Measurements from ENCODE around the gene GHSR.

The GHSR gene

DNA sequence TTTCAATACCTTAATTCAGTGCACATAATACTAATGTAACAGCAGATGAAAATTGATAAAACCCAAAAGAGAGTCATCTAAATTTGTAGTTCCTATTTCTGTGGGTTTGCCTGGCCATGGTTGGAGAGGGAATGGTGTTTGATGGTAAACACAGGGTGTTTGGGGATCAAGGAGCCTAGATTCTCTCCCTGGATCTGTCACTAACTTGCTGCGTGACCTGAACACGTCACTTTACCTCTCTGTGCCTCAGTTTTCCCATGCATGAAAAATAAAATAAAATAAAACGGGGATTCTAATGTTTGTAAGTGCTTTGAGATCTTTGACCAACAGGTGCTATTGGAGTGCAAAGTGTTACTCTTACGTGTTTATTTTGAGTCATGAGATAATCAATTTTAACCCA, 49.8 kb downstream of the GHSR start:
- Histone ChIP-seq H3K27ac (ENCODE audit: low read length) (no peak overlapping the region), H3K9ac (ENCODE audit: low read depth, low read length) (no peak overlapping the region), H3K36me3 (ENCODE audit: insufficient read depth, low read length) (no peaks in the 10 kb centered on the region), H3K4me2 (ENCODE audit: insufficient read depth, low read length) (no peak overlapping the region), H2AFZ (ENCODE audit: low read depth, low read length) (no peak overlapping the region), H3K4me1 (ENCODE audit: insufficient read depth, low read length) (no peaks in the 10 kb centered on the region), H3K27me3 (ENCODE audit: insufficient read depth, low read length, poor library complexity) (no peaks in the 10 kb centered on the region), H3K9me3 (ENCODE audit: insufficient read depth, low read length, severe bottlenecking) (no peaks in the 10 kb centered on the region), H3K79me2 (ENCODE audit: insufficient read depth, low read length) (no peaks in the 10 kb centered on the region), H3K4me3 (ENCODE audit: low read depth in 1 of 2, low read length in 2 of 2) (no peak overlapping the region), H4K20me1 (ENCODE audit: insufficient read depth, low read length) (no peaks in the 10 kb centered on the region)
- DNase-seq (no peak), ATAC-seq (ENCODE audit: insufficient read depth, low read depth) (no peak)
- no peak for TF ChIP-seq EZH2 (IDR thresholded peaks at IDR 0.05; ENCODE audit: borderline replicate concordance, low read depth, low read length, severe bottlenecking)

DNA sequence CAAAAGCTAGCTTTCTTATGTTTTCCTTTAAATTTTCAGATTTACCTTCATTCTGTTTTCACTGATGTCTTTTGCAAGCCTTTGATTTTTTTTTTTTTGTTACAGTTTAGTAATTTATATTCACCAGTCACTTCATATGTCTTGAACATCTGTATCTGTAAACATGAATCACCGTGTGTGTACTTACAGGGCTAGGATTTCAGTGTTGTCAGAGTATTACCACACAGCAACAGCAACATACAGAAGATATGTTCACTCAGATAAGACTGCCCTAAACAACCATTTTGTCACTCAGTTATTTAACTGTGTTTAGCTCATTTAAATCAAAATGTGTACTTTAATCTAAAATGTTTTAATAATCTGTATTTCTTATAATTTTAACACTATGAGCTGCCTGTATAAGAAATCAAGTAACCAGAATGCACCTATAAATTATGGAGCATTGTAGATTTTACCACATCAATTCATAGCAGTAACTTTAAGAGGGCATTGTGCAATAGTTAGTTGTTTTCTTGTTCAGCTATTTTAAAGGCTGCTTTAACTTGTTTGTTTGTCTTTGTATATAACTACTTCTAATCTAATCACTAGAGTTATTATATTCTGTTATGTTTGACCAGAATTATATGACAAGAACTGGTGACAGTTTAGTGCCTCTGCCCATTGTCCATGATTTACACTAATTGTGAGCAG, 50.4 kb downstream of the GHSR start:
- Histone ChIP-seq H3K27ac (ENCODE audit: low read length) (no peak overlapping the region), H3K9me3 (ENCODE audit: insufficient read depth, low read length, severe bottlenecking) (no peaks in the 10 kb centered on the region), H3K4me2 (ENCODE audit: insufficient read depth, low read length) (no peak overlapping the region), H4K20me1 (ENCODE audit: insufficient read depth, low read length) (no peaks in the 10 kb centered on the region), H3K4me1 (ENCODE audit: insufficient read depth, low read length) (no peaks in the 10 kb centered on the region), H3K36me3 (ENCODE audit: insufficient read depth, low read length) (no peaks in the 10 kb centered on the region), H3K4me3 (ENCODE audit: low read depth in 1 of 2, low read length in 2 of 2) (no peak overlapping the region), H3K79me2 (ENCODE audit: insufficient read depth, low read length) (no peaks in the 10 kb centered on the region), H3K27me3 (ENCODE audit: insufficient read depth, low read length, poor library complexity) (no peaks in the 10 kb centered on the region), H2AFZ (ENCODE audit: low read depth, low read length) (no peak overlapping the region), H3K9ac (ENCODE audit: low read depth, low read length) (no peak overlapping the region)
- DNase-seq (no peak), ATAC-seq (ENCODE audit: insufficient read depth, low read depth) (no peak)
- TF ChIP-seq EZH2 (IDR thresholded peaks at IDR 0.05; ENCODE audit: borderline replicate concordance, low read depth, low read length, severe bottlenecking) = no peak
- TF ChIP-seq CTCF (IDR thresholded peaks at IDR 0.05; ENCODE audit: borderline replicate concordance, extremely low read depth, low read length, poor library complexity, severe bottlenecking) = no peak

GRCh38 chr3:172396400-172396799, 51.9 kb downstream of the GHSR start:
- Histone ChIP-seq H3K4me3 (ENCODE audit: low read depth in 1 of 2, low read length in 2 of 2) (no peak overlapping the region), H3K9ac (ENCODE audit: low read depth, low read length) (no peak overlapping the region), H4K20me1 (ENCODE audit: insufficient read depth, low read length) (no peaks in the 10 kb centered on the region), H3K27ac (ENCODE audit: low read length) (no peak overlapping the region), H2AFZ (ENCODE audit: low read depth, low read length) (no peak overlapping the region), H3K4me1 (ENCODE audit: insufficient read depth, low read length) (no peaks in the 10 kb centered on the region), H3K36me3 (ENCODE audit: insufficient read depth, low read length) (no peaks in the 10 kb centered on the region), H3K9me3 (ENCODE audit: insufficient read depth, low read length, severe bottlenecking) (no peaks in the 10 kb centered on the region), H3K27me3 (ENCODE audit: insufficient read depth, low read length, poor library complexity) (no peaks in the 10 kb centered on the region), H3K79me2 (ENCODE audit: insufficient read depth, low read length) (no peaks in the 10 kb centered on the region), H3K4me2 (ENCODE audit: insufficient read depth, low read length) (no peak overlapping the region)
- no peak for DNase-seq
- no peak for ATAC-seq (ENCODE audit: insufficient read depth, low read depth)
- TF ChIP-seq EZH2 (IDR thresholded peaks at IDR 0.05; ENCODE audit: borderline replicate concordance, low read depth, low read length, severe bottlenecking) (no peak), CTCF (IDR thresholded peaks at IDR 0.05; ENCODE audit: borderline replicate concordance, extremely low read depth, low read length, poor library complexity, severe bottlenecking) (no peak)

DNA sequence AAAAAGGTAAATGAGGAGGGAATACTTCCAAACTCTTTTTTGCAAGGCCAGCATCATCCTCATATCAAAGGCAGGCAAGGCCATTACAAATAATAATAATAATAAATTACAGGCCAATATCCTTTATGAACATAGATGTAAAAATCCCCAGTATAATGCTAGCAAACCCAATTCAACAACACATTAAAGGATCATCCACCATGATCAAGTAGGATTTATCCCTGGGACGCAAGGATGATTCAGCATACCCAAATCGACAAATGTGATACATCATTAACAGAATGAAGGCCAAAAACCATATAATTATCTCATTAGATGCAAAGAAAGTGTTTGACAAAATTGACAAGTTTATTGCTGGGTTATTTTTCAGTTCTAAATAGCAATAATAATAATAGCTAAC, 53.6 kb downstream of the GHSR start:
- DNase-seq = no peak
- no peak overlapping the region for H3K4me3 ChIP-seq (ENCODE audit: low read depth in 1 of 2, low read length in 2 of 2)
- no peak overlapping the region for H2AFZ ChIP-seq (ENCODE audit: low read depth, low read length)
- H3K27ac ChIP-seq (ENCODE audit: low read length) = no peak overlapping the region
- no peak overlapping the region for H3K4me2 ChIP-seq (ENCODE audit: insufficient read depth, low read length)
- H3K79me2 ChIP-seq (ENCODE audit: insufficient read depth, low read length) = no peaks in the 10 kb centered on the region
- no peaks in the 10 kb centered on the region for H3K27me3 ChIP-seq (ENCODE audit: insufficient read depth, low read length, poor library complexity)
- no peaks in the 10 kb centered on the region for H3K4me1 ChIP-seq (ENCODE audit: insufficient read depth, low read length)
- TF ChIP-seq EZH2 (IDR thresholded peaks at IDR 0.05; ENCODE audit: borderline replicate concordance, low read depth, low read length, severe bottlenecking) (no peak), CTCF (IDR thresholded peaks at IDR 0.05; ENCODE audit: borderline replicate concordance, extremely low read depth, low read length, poor library complexity, severe bottlenecking) (no peak)
- H3K9me3 ChIP-seq (ENCODE audit: insufficient read depth, low read length, severe bottlenecking) = no peaks in the 10 kb centered on the region
- no peak overlapping the region for H3K9ac ChIP-seq (ENCODE audit: low read depth, low read length)
- no peaks in the 10 kb centered on the region for H3K36me3 ChIP-seq (ENCODE audit: insufficient read depth, low read length)
- no peaks in the 10 kb centered on the region for H4K20me1 ChIP-seq (ENCODE audit: insufficient read depth, low read length)
- no peak for ATAC-seq (ENCODE audit: insufficient read depth, low read depth)

Data from DND-41 (cell line).